H9 (cell line): ENCODE results near the gene TMEM221. TPM values are rescaled to one million over a fixed set of nuclear protein-coding genes. Genes with fewer than 3 reads are reported as not detected.
A peak's percentile ranks its signal among the peaks of the same experiment; 100 is the strongest.

ENCODE experiments used
- DNase-seq: peaks from one replicate; pipeline ENCODE4 v3.0.0-alpha.2; 2017
- H2AFZ ChIP-seq: one replicate; pipeline ENCODE4 v1.6.1; 2013; ENCODE audit warnings: mild to moderate bottlenecking, low read length, control low read depth, moderate library complexity
- H2AK5ac ChIP-seq: 2 replicates; pipeline ENCODE4 v1.6.1; 2013; ENCODE audit warnings: low read length, control low read depth, mixed read lengths; ENCODE audit not compliant: insufficient read length
- H2BK120ac ChIP-seq: one replicate; pipeline ENCODE4 v1.6.1; 2013; ENCODE audit warnings: low read depth, mild to moderate bottlenecking, low read length, control low read depth, inconsistent platforms; ENCODE audit not compliant: poor library complexity, severe bottlenecking
- H2BK12ac ChIP-seq: 2 replicates; pipeline ENCODE4 v1.6.1; 2013; ENCODE audit warnings: low read length, control low read depth, mixed read lengths, low read depth; ENCODE audit not compliant: insufficient read length
- H2BK15ac ChIP-seq: 2 replicates; pipeline ENCODE4 v1.6.1; 2013; ENCODE audit warnings: low read depth, low read length, control low read depth
- H2BK20ac ChIP-seq: one replicate; pipeline ENCODE4 v1.6.1; 2013; ENCODE audit warnings: low read depth, mild to moderate bottlenecking, low read length, control low read depth, inconsistent platforms; ENCODE audit not compliant: poor library complexity, severe bottlenecking
- H2BK5ac ChIP-seq: 2 replicates; pipeline ENCODE4 v1.6.1; 2013; ENCODE audit warnings: low read length, control low read depth, mixed read lengths; ENCODE audit not compliant: insufficient read length
- H3K14ac ChIP-seq: 2 replicates; pipeline ENCODE4 v1.6.1; 2013; ENCODE audit warnings: low read length, control low read depth; ENCODE audit not compliant: insufficient read depth
- H3K18ac ChIP-seq: 2 replicates; pipeline ENCODE4 v1.6.1; 2013; ENCODE audit warnings: low read depth, mild to moderate bottlenecking, mixed read lengths, low read length, control low read depth; ENCODE audit not compliant: insufficient read length
- H3K23ac ChIP-seq: 2 replicates; pipeline ENCODE4 v1.6.1; 2013; ENCODE audit warnings: low read length, control low read depth, mixed read lengths, low read depth; ENCODE audit not compliant: insufficient read length
- H3K23me2 ChIP-seq: 2 replicates; pipeline ENCODE4 v1.6.1; 2013; ENCODE audit warnings: low read depth, mild to moderate bottlenecking, mixed read lengths, low read length, control low read depth; ENCODE audit not compliant: insufficient read length, poor library complexity, severe bottlenecking
- H3K27ac ChIP-seq: 2 replicates; pipeline ENCODE4 v1.5.1; 2013; ENCODE audit warnings: low read length, control low read depth, mixed read lengths, low read depth; ENCODE audit not compliant: insufficient read length
- H3K27me3 ChIP-seq: 2 replicates; pipeline ENCODE4 v1.6.1; 2013; ENCODE audit warnings: low read length, control low read depth, inconsistent platforms; ENCODE audit not compliant: insufficient read depth
- H3K4ac ChIP-seq: 2 replicates; pipeline ENCODE4 v1.6.1; 2013; ENCODE audit warnings: low read depth, mild to moderate bottlenecking, control low read depth, inconsistent platforms, low read length, moderate library complexity
- H3K4me1 ChIP-seq: 2 replicates; pipeline ENCODE4 v1.6.1; 2013; ENCODE audit warnings: low read length, control low read depth, inconsistent platforms; ENCODE audit not compliant: insufficient read depth
- H3K4me2 ChIP-seq: 2 replicates; pipeline ENCODE4 v1.6.1; 2013; ENCODE audit warnings: low read length, control low read depth, mixed read lengths; ENCODE audit not compliant: insufficient read length, insufficient read depth
- H3K56ac ChIP-seq: 2 replicates; pipeline ENCODE4 v1.6.1; 2013; ENCODE audit warnings: low read depth, mild to moderate bottlenecking, mixed read lengths, low read length, control low read depth; ENCODE audit not compliant: insufficient read length
- H3K79me1 ChIP-seq: 2 replicates; pipeline ENCODE4 v1.6.1; 2013; ENCODE audit warnings: low read depth, mild to moderate bottlenecking, moderate library complexity, low read length, control low read depth, inconsistent platforms; ENCODE audit not compliant: insufficient read depth, poor library complexity, severe bottlenecking
- H3K79me2 ChIP-seq: 2 replicates; pipeline ENCODE4 v1.6.1; 2013; ENCODE audit warnings: low read length, control low read depth, inconsistent platforms; ENCODE audit not compliant: insufficient read depth
- H3K9ac ChIP-seq: 2 replicates; pipeline ENCODE4 v1.6.1; 2013; ENCODE audit warnings: low read length, control low read depth, mixed read lengths; ENCODE audit not compliant: insufficient read length; ENCODE audit errors: extremely low read depth
- H3K9me3 ChIP-seq: one replicate; pipeline ENCODE4 v1.6.1; 2013; ENCODE audit warnings: low read depth, low read length, inconsistent platforms; ENCODE audit not compliant: control insufficient read depth
- H3T11ph ChIP-seq: one replicate; pipeline ENCODE4 v1.6.1; 2013; ENCODE audit warnings: mild to moderate bottlenecking, low read length, control low read depth, inconsistent platforms
- H4K20me1 ChIP-seq: one replicate; pipeline ENCODE4 v1.6.1; 2013; ENCODE audit not compliant: control insufficient read depth, insufficient read length, insufficient read depth
- H4K5ac ChIP-seq: 2 replicates; pipeline ENCODE4 v1.6.1; 2013; ENCODE audit warnings: low read depth, mild to moderate bottlenecking, mixed read lengths, low read length, control low read depth; ENCODE audit not compliant: insufficient read length
- H4K8ac ChIP-seq: replicated peaks from 2 replicates; pipeline ENCODE4 v1.6.1; 2013; ENCODE audit warnings: low read length, control low read depth, mixed read lengths, low read depth; ENCODE audit not compliant: insufficient read length
- H4K91ac ChIP-seq: 2 replicates; pipeline ENCODE4 v1.6.1; 2013; ENCODE audit warnings: low read depth, mild to moderate bottlenecking, moderate library complexity, mixed read lengths, low read length, control low read depth; ENCODE audit not compliant: insufficient read length
- H3K27ac Mint-ChIP-seq, 3 experiments: 2 replicates in 2 of 3; 3 replicates in 1 of 3; pipeline ENCODE4 v1.8.0; 2020 to 2021; ENCODE audit warnings: mixed read lengths in 3 of 3, mild to moderate bottlenecking in 1 of 3, moderate library complexity in 1 of 3
- H3K27me3 Mint-ChIP-seq: 2 replicates; pipeline ENCODE4 v1.8.0; 2021; ENCODE audit warnings: low read depth, mild to moderate bottlenecking, moderate library complexity, mixed read lengths
- H3K36me3 Mint-ChIP-seq, 3 experiments: 2 replicates in 2 of 3; 3 replicates in 1 of 3; pipeline ENCODE4 v1.8.0; 2020 to 2021; ENCODE audit warnings: low read depth in 3 of 3, mixed read lengths in 3 of 3; ENCODE audit not compliant: insufficient read depth in 1 of 3
- H3K4me1 Mint-ChIP-seq, 2 experiments: 2 replicates each; pipeline ENCODE4 v1.8.0; 2020; ENCODE audit warnings: mixed read lengths in 2 of 2
- H3K4me3 Mint-ChIP-seq, 2 experiments: 2 replicates in 1 of 2; 3 replicates in 1 of 2; pipeline ENCODE4 v1.8.0; 2020 to 2021; ENCODE audit warnings: mild to moderate bottlenecking in 2 of 2, mixed read lengths in 2 of 2, moderate library complexity in 1 of 2
- H3K9me3 Mint-ChIP-seq, 2 experiments: 2 replicates in 1 of 2; 3 replicates in 1 of 2; pipeline ENCODE4 v1.8.0; 2020; ENCODE audit warnings: mild to moderate bottlenecking in 2 of 2, mixed read lengths in 2 of 2, moderate library complexity in 1 of 2
- WGBS: extraction: QIAGEN DNeasy Blood & Tissue Kit; methylation state at CpG from one replicate; pipeline ENCODE4 v1.1.7; 2013; ENCODE audit warnings: missing lambda C conversion rate, low lambda C conversion rate, mixed read lengths; ENCODE audit not compliant: insufficient read length; ENCODE audit errors: extremely low coverage; 5-methylcytosine and 5-hydroxymethylcytosine counted together
- total RNA-seq: library from RNA; stranded (reverse); gene quantifications from 2 replicates; pipeline ENCODE4 v1.2.1, GENCODE V29; 2021
- TF ChIP-seq, protein P1 (sequence below): fragments of 200-600 bp; sonication (generic); conservative IDR thresholded peaks from 3 replicates; pipeline ENCODE4 v1.8.0; 2021; ENCODE audit warnings: antibody characterized with exemption, mild to moderate bottlenecking

TMEM221 gene
- total RNA-seq, 1 experiment from 2014 or later: 1.4 TPM

DNA sequence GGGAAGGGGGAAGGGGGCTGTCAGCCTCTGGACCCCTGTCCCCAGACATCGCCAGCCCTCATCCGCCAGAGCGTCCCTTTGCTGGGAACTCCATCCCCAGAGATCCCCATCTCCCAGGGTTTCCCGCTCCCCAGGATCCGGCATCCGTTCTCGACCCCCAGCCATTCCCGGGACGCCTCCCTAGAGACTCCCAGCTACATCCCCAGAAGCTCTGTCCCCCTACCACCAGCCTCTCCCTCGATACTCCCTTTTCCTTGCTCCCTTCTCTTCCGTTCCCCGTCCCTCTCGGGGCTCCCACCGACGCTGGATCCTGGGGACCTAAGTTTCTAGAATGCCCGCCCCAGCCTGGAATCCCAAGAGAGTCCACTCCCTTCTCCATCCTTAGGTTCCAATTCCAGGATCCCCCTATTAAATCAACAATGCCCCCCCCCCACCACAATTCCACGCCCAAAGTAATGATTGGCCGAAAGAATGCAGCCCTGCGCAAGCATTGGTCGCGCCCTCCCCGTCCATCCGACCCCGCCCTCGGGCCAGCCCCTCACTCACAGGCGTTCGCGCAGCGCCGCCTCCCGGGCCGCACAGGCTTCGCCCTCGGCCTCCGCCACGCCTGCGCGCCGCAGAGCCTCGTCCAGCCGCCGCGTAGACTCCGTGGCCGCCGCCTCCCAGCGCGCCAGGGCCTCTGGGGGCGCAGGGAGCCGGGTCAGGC lies 57.6 kb downstream of the TMEM221 start:
- DNase-seq: peak; percentile 95
- H2AFZ ChIP-seq: no peak overlapping the region
- no peak overlapping the region for H4K91ac ChIP-seq
- no peak overlapping the region for H2AK5ac ChIP-seq
- no peak overlapping the region for H3K56ac ChIP-seq
- H3K79me1 ChIP-seq: no peaks in the 10 kb centered on the region
- H3K18ac ChIP-seq: peak overlapping the region; percentile 11
- no peak overlapping the region for H2BK5ac ChIP-seq
- no peak overlapping the region for H3T11ph ChIP-seq
- H3K27me3 ChIP-seq: no peaks in the 10 kb centered on the region
- TF ChIP-seq, protein P1, sequence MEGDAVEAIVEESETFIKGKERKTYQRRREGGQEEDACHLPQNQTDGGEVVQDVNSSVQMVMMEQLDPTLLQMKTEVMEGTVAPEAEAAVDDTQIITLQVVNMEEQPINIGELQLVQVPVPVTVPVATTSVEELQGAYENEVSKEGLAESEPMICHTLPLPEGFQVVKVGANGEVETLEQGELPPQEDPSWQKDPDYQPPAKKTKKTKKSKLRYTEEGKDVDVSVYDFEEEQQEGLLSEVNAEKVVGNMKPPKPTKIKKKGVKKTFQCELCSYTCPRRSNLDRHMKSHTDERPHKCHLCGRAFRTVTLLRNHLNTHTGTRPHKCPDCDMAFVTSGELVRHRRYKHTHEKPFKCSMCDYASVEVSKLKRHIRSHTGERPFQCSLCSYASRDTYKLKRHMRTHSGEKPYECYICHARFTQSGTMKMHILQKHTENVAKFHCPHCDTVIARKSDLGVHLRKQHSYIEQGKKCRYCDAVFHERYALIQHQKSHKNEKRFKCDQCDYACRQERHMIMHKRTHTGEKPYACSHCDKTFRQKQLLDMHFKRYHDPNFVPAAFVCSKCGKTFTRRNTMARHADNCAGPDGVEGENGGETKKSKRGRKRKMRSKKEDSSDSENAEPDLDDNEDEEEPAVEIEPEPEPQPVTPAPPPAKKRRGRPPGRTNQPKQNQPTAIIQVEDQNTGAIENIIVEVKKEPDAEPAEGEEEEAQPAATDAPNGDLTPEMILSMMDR: peak; percentile 76
- peaks cover 9 to 10% of the 10 kb centered on the region in 2 experiments for H3K9me3 Mint-ChIP-seq
- H3K4me1 Mint-ChIP-seq: peaks cover 12 to 14% of the 10 kb centered on the region in 2 experiments
- no peak overlapping the region for H3K23ac ChIP-seq
- peaks cover 22% of the 10 kb centered on the region for H3K27me3 Mint-ChIP-seq
- peaks cover 14% of the 10 kb centered on the region for H3K23me2 ChIP-seq
- WGBS: no CpG with 5 or more reads among the region's 50 CpGs
- H3K79me2 ChIP-seq: no peaks in the 10 kb centered on the region
- H3K27ac Mint-ChIP-seq: peak overlapping the region in 2 of 3 experiments; percentile 95 to 97; a peak in 4 of 7 replicates
- H3K36me3 Mint-ChIP-seq: peaks cover 0 to 2% (median 0%) of the 10 kb centered on the region in 3 experiments; a peak in 2 of 7 replicates
- H3K9me3 ChIP-seq: no peaks in the 10 kb centered on the region
- no peak overlapping the region; the same call in 1 of the 2 replicates for H3K14ac ChIP-seq
- no peak overlapping the region for H4K8ac ChIP-seq
- H3K27ac ChIP-seq: no peak overlapping the region
- no peak overlapping the region for H2BK120ac ChIP-seq
- H3K4me2 ChIP-seq: peak overlapping the region; percentile 88
- no peak overlapping the region for H3K4ac ChIP-seq
- H3K9ac ChIP-seq: no peak overlapping the region
- no peaks in the 10 kb centered on the region for H4K20me1 ChIP-seq
- no peak overlapping the region for H4K5ac ChIP-seq
- H2BK15ac ChIP-seq: no peak overlapping the region; the same call in 1 of the 2 replicates
- H2BK20ac ChIP-seq: no peak overlapping the region
- H3K4me3 Mint-ChIP-seq: peak overlapping the region; percentile 90 to 94
- H2BK12ac ChIP-seq: no peak overlapping the region
- H3K4me1 ChIP-seq: no peaks in the 10 kb centered on the region
